Fibroblast of lung (primary cell): ENCODE data around the gene KEL. TPM values are rescaled to one million over a fixed set of nuclear protein-coding genes. Genes with fewer than 3 reads are reported as not detected.

ENCODE experiments used
- DNase-seq, 2 donors: peaks; one replicate each; pipeline versions ENCODE4 v3.0.0 to v3.0.0-alpha.2; 2010; ENCODE audit warnings: low read depth in 2 of 2
- H2AFZ ChIP-seq: 2 replicates; pipeline ENCODE4 v1.5.1; 2012; ENCODE audit warnings: low read length, control low read depth, inconsistent platforms
- H3K27ac ChIP-seq: 2 replicates; pipeline ENCODE4 v1.5.1; 2011; ENCODE audit warnings: low read length, control low read depth; ENCODE audit not compliant: insufficient read depth
- H3K27me3 ChIP-seq: 2 replicates; pipeline ENCODE4 v1.5.1; 2011; ENCODE audit warnings: mild to moderate bottlenecking, low read length; ENCODE audit not compliant: control insufficient read depth, insufficient read depth
- H3K36me3 ChIP-seq: 2 replicates; pipeline ENCODE4 v1.5.1; 2011; ENCODE audit warnings: low read length; ENCODE audit not compliant: control insufficient read depth, insufficient read depth
- H3K4me1 ChIP-seq: 2 replicates; pipeline ENCODE4 v1.5.1; 2011; ENCODE audit warnings: low read length; ENCODE audit not compliant: control insufficient read depth, insufficient read depth; ENCODE audit errors: extremely low read depth
- H3K4me2 ChIP-seq: 2 replicates; pipeline ENCODE4 v1.5.1; 2011; ENCODE audit warnings: low read length, control low read depth; ENCODE audit not compliant: insufficient read depth; ENCODE audit errors: extremely low read depth
- H3K4me3 ChIP-seq, 4 experiments: fragments of 200-600 bp in 1 of 4; sonication (generic) in 1 of 4; replicated peaks in 1 of 4; 2 replicates each; pipeline ENCODE4 v1.5.1; 2011 to 2016; ENCODE audit warnings: low read length in 4 of 4, low read depth in 3 of 4, mild to moderate bottlenecking in 3 of 4, control low read depth in 2 of 4, inconsistent platforms in 1 of 4, mixed read lengths in 1 of 4; ENCODE audit not compliant: insufficient read depth in 1 of 4; ENCODE audit errors: control extremely low read depth in 1 of 4
- H3K79me2 ChIP-seq: 2 replicates; pipeline ENCODE4 v1.5.1; 2012; ENCODE audit warnings: mild to moderate bottlenecking, low read length, inconsistent platforms; ENCODE audit not compliant: control insufficient read depth, insufficient read depth
- H3K9ac ChIP-seq: 2 replicates; pipeline ENCODE4 v1.5.1; 2011; ENCODE audit warnings: mild to moderate bottlenecking, low read length, control low read depth; ENCODE audit not compliant: insufficient read depth
- H3K9me3 ChIP-seq: 2 replicates; pipeline ENCODE4 v1.5.1; 2012; ENCODE audit warnings: low read depth, low read length; ENCODE audit not compliant: control insufficient read depth, insufficient read depth
- H4K20me1 ChIP-seq: 2 replicates; pipeline ENCODE4 v1.5.1; 2011; ENCODE audit warnings: low read length; ENCODE audit not compliant: control insufficient read depth, insufficient read depth; ENCODE audit errors: extremely low read depth
- CTCF ChIP-seq, 2 donors: IDR thresholded peaks in 1 of 2; conservative IDR thresholded peaks in 1 of 2; 1 replicate in 1 of 2; 2 replicates in 1 of 2; pipeline ENCODE4 v1.5.1; 2011 to 2012; ENCODE audit warnings: low read length in 2 of 2, control low read depth in 1 of 2, inconsistent platforms in 1 of 2, low read depth in 1 of 2, mild to moderate bottlenecking in 1 of 2
- EZH2 ChIP-seq: IDR thresholded peaks from 2 replicates; pipeline ENCODE4 v1.5.1; 2012; ENCODE audit warnings: low read length, control low read depth, mild to moderate bottlenecking; ENCODE audit errors: missing control alignments
- polyA plus RNA-seq, 2 donors: library from polyadenylated mRNA; depleted of rRNA in 1 of 2; stranded (reverse) in 1 of 2; unstranded in 1 of 2; fragments of >200 nt; gene quantifications; 2 replicates each; pipeline ENCODE4 v1.2.1, GENCODE V29; 2011 to 2012; ENCODE audit warnings: missing spikeins in 1 of 2
- total RNA-seq: library from RNA; depleted of rRNA; stranded (reverse); fragments of >200 nt; gene quantifications from 2 replicates; pipeline ENCODE4 v1.2.1, GENCODE V29; 2014

The KEL gene
- total and polyA plus RNA-seq, 2 donors (not counting 1 experiment from before 2014, with no cell fraction given), result 0.05 TPM; not detected in 1

DNA sequence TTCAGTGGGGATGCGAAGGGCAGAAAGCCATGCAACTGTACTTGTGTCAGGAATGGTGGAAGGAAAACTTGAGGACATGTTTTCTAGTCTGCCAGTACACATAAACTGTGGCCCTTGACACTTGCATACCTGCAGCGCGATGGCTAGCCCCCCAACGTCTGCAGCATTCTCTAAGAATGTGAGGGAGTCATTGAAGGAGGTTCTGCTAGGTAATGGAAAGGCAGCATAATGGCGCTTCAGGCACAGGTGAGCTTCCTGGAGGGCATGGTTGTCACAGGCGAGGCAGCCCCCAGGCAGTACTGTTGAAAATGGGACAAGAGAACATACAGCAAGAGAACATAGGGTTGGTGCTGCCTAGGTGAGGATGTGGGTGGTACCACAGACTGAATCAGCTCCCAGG is 19.4 kb downstream of the KEL start:
- no peak for DNase-seq
- H3K36me3 ChIP-seq, result no peaks in the 10 kb centered on the region
- TF ChIP-seq CTCF (conservative IDR thresholded peaks at IDR 0.05 in 1 of 2, IDR thresholded peaks at IDR 0.05 in 1 of 2; ENCODE audit: low read depth in 1 of 2, low read length in 2 of 2) (no peak), EZH2 (no peak)

GRCh38 chr7:142941541-142941940 is 20.6 kb downstream of the KEL start:
- H2AFZ ChIP-seq, result no peak overlapping the region
- H4K20me1 ChIP-seq, result no peaks in the 10 kb centered on the region
- no peak for DNase-seq
- H3K27ac ChIP-seq, result no peak overlapping the region
- no peaks in the 10 kb centered on the region for H3K9me3 ChIP-seq
- no peak overlapping the region for H3K4me3 ChIP-seq
- no peaks in the 10 kb centered on the region for H3K4me1 ChIP-seq
- no peak overlapping the region for H3K9ac ChIP-seq
- H3K27me3 ChIP-seq, result no peaks in the 10 kb centered on the region
- H3K4me2 ChIP-seq, result no peak overlapping the region
- TF ChIP-seq CTCF (conservative IDR thresholded peaks at IDR 0.05 in 1 of 2, IDR thresholded peaks at IDR 0.05 in 1 of 2; ENCODE audit: low read depth in 1 of 2, low read length in 2 of 2), result no peak
- no peak for TF ChIP-seq EZH2
- H3K79me2 ChIP-seq, result no peaks in the 10 kb centered on the region
- H3K36me3 ChIP-seq, result no peaks in the 10 kb centered on the region

More for the DNA sequence above, 19.4 kb downstream of the KEL start:
- H3K79me2 ChIP-seq, result no peaks in the 10 kb centered on the region
- no peak overlapping the region for H2AFZ ChIP-seq
- H3K4me2 ChIP-seq, result no peak overlapping the region
- H3K4me1 ChIP-seq, result no peaks in the 10 kb centered on the region
- H3K4me3 ChIP-seq, result no peak overlapping the region
- H4K20me1 ChIP-seq, result no peaks in the 10 kb centered on the region
- no peaks in the 10 kb centered on the region for H3K9me3 ChIP-seq
- H3K9ac ChIP-seq, result no peak overlapping the region
- no peaks in the 10 kb centered on the region for H3K27me3 ChIP-seq
- H3K27ac ChIP-seq, result no peak overlapping the region

- H3K79me2 ChIP-seq, result no peaks in the 10 kb centered on the region
- no peak overlapping the region for H3K4me3 ChIP-seq
- no peaks in the 10 kb centered on the region for H4K20me1 ChIP-seq
- H2AFZ ChIP-seq, result no peak overlapping the region
- H3K27ac ChIP-seq, result no peak overlapping the region
- no peaks in the 10 kb centered on the region for H3K36me3 ChIP-seq
- H3K27me3 ChIP-seq, result no peaks in the 10 kb centered on the region
- no peak for TF ChIP-seq CTCF (conservative IDR thresholded peaks at IDR 0.05 in 1 of 2, IDR thresholded peaks at IDR 0.05 in 1 of 2; ENCODE audit: low read depth in 1 of 2, low read length in 2 of 2)
- TF ChIP-seq EZH2, result no peak
- H3K4me1 ChIP-seq, result no peaks in the 10 kb centered on the region
- no peaks in the 10 kb centered on the region for H3K9me3 ChIP-seq
- no peak for DNase-seq
- H3K9ac ChIP-seq, result no peak overlapping the region
- H3K4me2 ChIP-seq, result no peak overlapping the region
Observed at GRCh38 chr7:142940966-142941535, 21.1 kb downstream of the KEL start.
